ENCODE data around the gene PRSS23. TPM values are rescaled to one million over a fixed set of nuclear protein-coding genes. Genes with fewer than 3 reads are reported as not detected.
A peak's percentile ranks its signal among the peaks of the same experiment; 100 is the strongest.

PRSS23 gene
- total and polyA plus RNA-seq, 2 experiments from 2014 or later: 53.7 to 61.7 TPM

DNA sequence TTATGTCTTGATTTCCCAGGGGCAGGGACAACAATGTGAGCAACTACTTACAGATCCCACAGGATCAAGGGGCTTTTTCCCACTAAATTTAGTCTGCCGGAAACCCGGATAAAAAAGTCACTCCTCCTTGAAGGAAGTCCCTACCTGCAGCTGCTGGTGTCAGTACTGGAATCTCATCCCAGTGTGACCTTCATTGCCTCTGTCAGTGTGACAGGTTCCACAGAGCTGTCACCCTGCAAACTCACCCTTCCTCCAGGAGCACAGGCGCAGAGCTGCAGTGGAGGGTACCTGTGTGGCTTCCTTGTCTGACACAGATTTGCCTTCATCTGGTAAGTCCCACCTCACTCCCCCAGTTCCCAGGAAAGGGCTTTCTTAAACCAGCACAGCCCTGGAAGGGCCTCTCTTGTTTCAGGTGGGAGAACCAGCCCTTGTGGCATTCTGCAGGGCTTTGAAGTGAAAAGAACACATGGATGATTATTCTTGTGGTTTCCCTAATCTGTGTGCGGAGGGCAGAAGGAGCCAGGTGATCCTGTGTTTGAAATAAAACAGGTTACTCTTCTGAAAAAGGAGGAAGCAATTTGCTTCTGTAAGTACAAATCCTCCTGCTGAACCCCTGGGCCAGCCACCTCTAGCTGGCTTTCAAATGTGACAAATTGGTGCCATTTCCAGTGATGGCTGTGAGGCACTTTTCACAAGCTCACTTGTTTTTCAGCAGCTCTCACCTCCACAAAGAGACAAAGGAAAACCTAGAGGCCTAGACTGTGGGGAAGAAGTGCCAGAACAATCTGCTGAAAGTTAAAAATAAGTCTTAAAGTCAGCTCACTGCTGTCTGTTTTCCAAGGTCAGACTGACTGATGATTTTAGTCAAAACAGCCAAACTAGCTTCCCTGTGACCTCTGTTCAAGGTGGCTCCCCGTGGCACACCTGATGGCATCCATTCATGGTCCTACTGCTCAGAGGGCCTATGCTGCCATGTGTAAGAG, 9.2 kb upstream of the PRSS23 start:
- Histone ChIP-seq H3K79me2 (no peaks in the 10 kb centered on the region), H3K27ac (peak overlapping the region; percentile 59), H3K4me1 (ENCODE audit: insufficient read depth) (peaks cover 11% of the 10 kb centered on the region), H2AFZ (no peak overlapping the region), H3K9me2 (replicated peaks; ENCODE audit: insufficient read depth) (no peaks in the 10 kb centered on the region), H3K4me3 (no peak overlapping the region), H3K9me3 (ENCODE audit: low read depth) (no peaks in the 10 kb centered on the region), H3K4me2 (no peak overlapping the region), H4K20me1 (ENCODE audit: insufficient read depth, poor library complexity, severe bottlenecking) (no peaks in the 10 kb centered on the region), H3K36me3 (replicated peaks; ENCODE audit: insufficient read depth, low read depth) (no peaks in the 10 kb centered on the region), H3K27me3 (no peaks in the 10 kb centered on the region)
- TF ChIP-seq EZH2 (IDR thresholded peaks at IDR 0.05; ENCODE audit: borderline replicate concordance) (no peak), EZH2phosphoT487 (IDR thresholded peaks at IDR 0.05; ENCODE audit: low read depth, severe bottlenecking, unreplicated experiment) (no peak)
- TF ChIP-seq, protein P1, sequence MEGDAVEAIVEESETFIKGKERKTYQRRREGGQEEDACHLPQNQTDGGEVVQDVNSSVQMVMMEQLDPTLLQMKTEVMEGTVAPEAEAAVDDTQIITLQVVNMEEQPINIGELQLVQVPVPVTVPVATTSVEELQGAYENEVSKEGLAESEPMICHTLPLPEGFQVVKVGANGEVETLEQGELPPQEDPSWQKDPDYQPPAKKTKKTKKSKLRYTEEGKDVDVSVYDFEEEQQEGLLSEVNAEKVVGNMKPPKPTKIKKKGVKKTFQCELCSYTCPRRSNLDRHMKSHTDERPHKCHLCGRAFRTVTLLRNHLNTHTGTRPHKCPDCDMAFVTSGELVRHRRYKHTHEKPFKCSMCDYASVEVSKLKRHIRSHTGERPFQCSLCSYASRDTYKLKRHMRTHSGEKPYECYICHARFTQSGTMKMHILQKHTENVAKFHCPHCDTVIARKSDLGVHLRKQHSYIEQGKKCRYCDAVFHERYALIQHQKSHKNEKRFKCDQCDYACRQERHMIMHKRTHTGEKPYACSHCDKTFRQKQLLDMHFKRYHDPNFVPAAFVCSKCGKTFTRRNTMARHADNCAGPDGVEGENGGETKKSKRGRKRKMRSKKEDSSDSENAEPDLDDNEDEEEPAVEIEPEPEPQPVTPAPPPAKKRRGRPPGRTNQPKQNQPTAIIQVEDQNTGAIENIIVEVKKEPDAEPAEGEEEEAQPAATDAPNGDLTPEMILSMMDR (IDR thresholded peaks at IDR 0.05; ENCODE audit: poor library complexity): no peak
- no peak for DNase-seq (ENCODE audit: low spot score)
- WGBS (ENCODE audit: low lambda C conversion rate, missing lambda C conversion rate): 83% methylated on average over 5 of the region's 5 CpGs

- DNase-seq (ENCODE audit: low spot score): no peak
- Histone ChIP-seq H2AFZ (no peak overlapping the region), H3K9me3 (ENCODE audit: low read depth) (no peaks in the 10 kb centered on the region), H3K4me1 (ENCODE audit: insufficient read depth) (peaks cover 11% of the 10 kb centered on the region), H3K36me3 (replicated peaks; ENCODE audit: insufficient read depth, low read depth) (no peaks in the 10 kb centered on the region), H3K9me2 (replicated peaks; ENCODE audit: insufficient read depth) (no peaks in the 10 kb centered on the region), H3K79me2 (no peaks in the 10 kb centered on the region), H3K27ac (no peak overlapping the region), H3K4me3 (no peak overlapping the region), H4K20me1 (ENCODE audit: insufficient read depth, poor library complexity, severe bottlenecking) (no peaks in the 10 kb centered on the region), H3K27me3 (no peaks in the 10 kb centered on the region), H3K4me2 (no peak overlapping the region)
- WGBS (ENCODE audit: low lambda C conversion rate, missing lambda C conversion rate): 91% methylated on average over 3 of the region's 3 CpGs
- TF ChIP-seq EZH2 (IDR thresholded peaks at IDR 0.05; ENCODE audit: borderline replicate concordance): no peak
- TF ChIP-seq, protein P1 (IDR thresholded peaks at IDR 0.05; ENCODE audit: poor library complexity): no peak
- no peak for TF ChIP-seq EZH2phosphoT487 (IDR thresholded peaks at IDR 0.05; ENCODE audit: low read depth, severe bottlenecking, unreplicated experiment)
These were observed 8.2 kb upstream of the PRSS23 start for GRCh38 chr11:86792150-86792549.

- Histone ChIP-seq H3K4me2 (no peak overlapping the region), H3K27ac (no peak overlapping the region), H3K4me3 (no peak overlapping the region), H3K36me3 (replicated peaks; ENCODE audit: insufficient read depth, low read depth) (no peaks in the 10 kb centered on the region), H2AFZ (no peak overlapping the region), H3K9me2 (replicated peaks; ENCODE audit: insufficient read depth) (no peaks in the 10 kb centered on the region), H3K79me2 (no peaks in the 10 kb centered on the region), H4K20me1 (ENCODE audit: insufficient read depth, poor library complexity, severe bottlenecking) (no peaks in the 10 kb centered on the region), H3K27me3 (no peaks in the 10 kb centered on the region), H3K9me3 (ENCODE audit: low read depth) (no peaks in the 10 kb centered on the region), H3K4me1 (ENCODE audit: insufficient read depth) (peaks cover 11% of the 10 kb centered on the region)
- TF ChIP-seq EZH2phosphoT487 (IDR thresholded peaks at IDR 0.05; ENCODE audit: low read depth, severe bottlenecking, unreplicated experiment): no peak
- TF ChIP-seq, protein P1 (IDR thresholded peaks at IDR 0.05; ENCODE audit: poor library complexity): no peak
- TF ChIP-seq EZH2 (IDR thresholded peaks at IDR 0.05; ENCODE audit: borderline replicate concordance): no peak
- WGBS (ENCODE audit: low lambda C conversion rate, missing lambda C conversion rate): 88% methylated on average over 1 of the region's 1 CpG
- no peak for DNase-seq (ENCODE audit: low spot score)
These were observed 7.0 kb upstream of the PRSS23 start for GRCh38 chr11:86793307-86793706.

Measured in hepatocyte (in vitro differentiated cells).